Right atrium auricular region (tissue), 2 donors: Measurements from ENCODE around the gene CDKAL1. TPM values are rescaled to one million over a fixed set of nuclear protein-coding genes. Genes with fewer than 3 reads are reported as not detected.

Experiments
- DNase-seq: peaks from one replicate; pipeline ENCODE4 v3.0.0-alpha.2; 2019; ENCODE audit warnings: low spot score
- H3K27ac ChIP-seq, 2 donors: fragments of 200-600 bp; sonication (generic); 1 replicate in 1 of 2; 2 replicates in 1 of 2; pipeline ENCODE4 v1.5.1; 2016 to 2019
- H3K27me3 ChIP-seq, 2 donors: fragments of 200-600 bp; sonication (generic); one replicate each; pipeline versions ENCODE4 v1.5.1 to v1.6.0; 2017 to 2019
- H3K36me3 ChIP-seq: fragments of 200-600 bp; sonication (generic); one replicate; pipeline ENCODE4 v1.5.1; 2016
- H3K4me1 ChIP-seq, 2 donors: fragments of 200-600 bp; sonication (generic); one replicate each; pipeline versions ENCODE4 v1.5.1 to v1.6.0; 2017 to 2019
- H3K4me3 ChIP-seq, 2 donors: fragments of 200-600 bp; sonication (generic); 1 replicate in 1 of 2; 2 replicates in 1 of 2; pipeline ENCODE4 v1.5.1; 2017 to 2019; ENCODE audit warnings: mild to moderate bottlenecking in 1 of 2, moderate library complexity in 1 of 2
- H3K9me3 ChIP-seq, 2 donors: fragments of 200-600 bp; sonication (generic); one replicate each; pipeline ENCODE4 v1.5.1; 2019
- CTCF ChIP-seq, 2 donors: fragments of 200-600 bp; sonication (generic); IDR thresholded peaks; one replicate each; pipeline ENCODE4 v1.5.1; 2019; ENCODE audit warnings: antibody characterized with exemption in 2 of 2
- total RNA-seq, 2 donors: library from RNA; depleted of rRNA; stranded (reverse); fragments of >200 nt; gene quantifications; one replicate each; pipeline ENCODE4 v1.1.0, GENCODE V29; 2016

The CDKAL1 gene
- total RNA-seq, 2 donors from 2014 or later = 8.8 to 10.5 TPM

GRCh38 chr6:20814494-20814893 lies 280.2 kb downstream of the CDKAL1 start:
- Histone ChIP-seq H3K4me1 (peaks cover 0 to 13% of the 10 kb centered on the region in 2 donors), H3K27ac (no peak overlapping the region), H3K4me3 (no peak overlapping the region), H3K36me3 (no peaks in the 10 kb centered on the region), H3K9me3 (peaks cover 0 to 11% of the 10 kb centered on the region in 2 donors), H3K27me3 (no peaks in the 10 kb centered on the region)
- TF ChIP-seq CTCF (IDR thresholded peaks at IDR 0.05) = no peak
- DNase-seq = no peak

- no peak overlapping the region for H3K27ac ChIP-seq
- H3K9me3 ChIP-seq = peaks cover 0 to 11% of the 10 kb centered on the region in 2 donors
- no peak overlapping the region for H3K4me3 ChIP-seq
- H3K36me3 ChIP-seq = no peaks in the 10 kb centered on the region
- H3K4me1 ChIP-seq = peaks cover 0 to 5% of the 10 kb centered on the region in 2 donors
- no peak for TF ChIP-seq CTCF (IDR thresholded peaks at IDR 0.05)
- no peak for DNase-seq
- H3K27me3 ChIP-seq = no peaks in the 10 kb centered on the region
These were observed 281.9 kb downstream of the CDKAL1 start for GRCh38 chr6:20816126-20816525.

GRCh38 chr6:20817806-20818320 lies 283.6 kb downstream of the CDKAL1 start:
- no peaks in the 10 kb centered on the region for H3K27me3 ChIP-seq
- no peaks in the 10 kb centered on the region for H3K36me3 ChIP-seq
- no peak for TF ChIP-seq CTCF (IDR thresholded peaks at IDR 0.05)
- peaks cover 0 to 11% of the 10 kb centered on the region in 2 donors for H3K9me3 ChIP-seq
- DNase-seq = no peak
- H3K27ac ChIP-seq = no peak overlapping the region
- no peak overlapping the region for H3K4me3 ChIP-seq
- H3K4me1 ChIP-seq = no peaks in the 10 kb centered on the region

GRCh38 chr6:20819774-20820400 lies 285.6 kb downstream of the CDKAL1 start:
- Histone ChIP-seq H3K27ac (no peak overlapping the region), H3K36me3 (no peaks in the 10 kb centered on the region), H3K4me3 (no peak overlapping the region), H3K9me3 (peaks cover 0 to 6% of the 10 kb centered on the region in 2 donors), H3K27me3 (no peaks in the 10 kb centered on the region), H3K4me1 (no peaks in the 10 kb centered on the region)
- TF ChIP-seq CTCF (IDR thresholded peaks at IDR 0.05) = no peak
- DNase-seq = no peak

GRCh38 chr6:20826378-20826777 lies 292.1 kb downstream of the CDKAL1 start:
- TF ChIP-seq CTCF (IDR thresholded peaks at IDR 0.05) = no peak
- Histone ChIP-seq H3K27ac (peak overlapping the region; percentile 60 to 78), H3K36me3 (no peaks in the 10 kb centered on the region), H3K4me3 (no peak overlapping the region), H3K9me3 (peaks cover 0 to 6% of the 10 kb centered on the region in 2 donors), H3K4me1 (peaks cover 0 to 29% of the 10 kb centered on the region in 2 donors), H3K27me3 (no peaks in the 10 kb centered on the region)
- DNase-seq = no peak

- Histone ChIP-seq H3K36me3 (no peaks in the 10 kb centered on the region), H3K4me1 (peaks cover 0 to 29% of the 10 kb centered on the region in 2 donors), H3K27ac (peak overlapping the region; percentile 37 to 78), H3K9me3 (peaks cover 0 to 6% of the 10 kb centered on the region in 2 donors), H3K27me3 (no peaks in the 10 kb centered on the region), H3K4me3 (no peak overlapping the region)
- no peak for DNase-seq
- no peak for TF ChIP-seq CTCF (IDR thresholded peaks at IDR 0.05)
These were observed 293.5 kb downstream of the CDKAL1 start for GRCh38 chr6:20827798-20828197.
